GM18498 (cell line): ENCODE results near the gene ANTKMT.
"Not testable (repeated sequence)": the region's sequence is repeated elsewhere in the genome, so short reads cannot be mapped to it uniquely, and the experiment has no call there.

Experiments used
- ATAC-seq: cut with Tn5 transposase; IDR thresholded peaks from one replicate; pipeline ENCODE4 v1.9.1; 2021; ENCODE audit warnings: mild to moderate bottlenecking, moderate library complexity; ENCODE audit not compliant: unreplicated experiment

Gene ANTKMT

DNA sequence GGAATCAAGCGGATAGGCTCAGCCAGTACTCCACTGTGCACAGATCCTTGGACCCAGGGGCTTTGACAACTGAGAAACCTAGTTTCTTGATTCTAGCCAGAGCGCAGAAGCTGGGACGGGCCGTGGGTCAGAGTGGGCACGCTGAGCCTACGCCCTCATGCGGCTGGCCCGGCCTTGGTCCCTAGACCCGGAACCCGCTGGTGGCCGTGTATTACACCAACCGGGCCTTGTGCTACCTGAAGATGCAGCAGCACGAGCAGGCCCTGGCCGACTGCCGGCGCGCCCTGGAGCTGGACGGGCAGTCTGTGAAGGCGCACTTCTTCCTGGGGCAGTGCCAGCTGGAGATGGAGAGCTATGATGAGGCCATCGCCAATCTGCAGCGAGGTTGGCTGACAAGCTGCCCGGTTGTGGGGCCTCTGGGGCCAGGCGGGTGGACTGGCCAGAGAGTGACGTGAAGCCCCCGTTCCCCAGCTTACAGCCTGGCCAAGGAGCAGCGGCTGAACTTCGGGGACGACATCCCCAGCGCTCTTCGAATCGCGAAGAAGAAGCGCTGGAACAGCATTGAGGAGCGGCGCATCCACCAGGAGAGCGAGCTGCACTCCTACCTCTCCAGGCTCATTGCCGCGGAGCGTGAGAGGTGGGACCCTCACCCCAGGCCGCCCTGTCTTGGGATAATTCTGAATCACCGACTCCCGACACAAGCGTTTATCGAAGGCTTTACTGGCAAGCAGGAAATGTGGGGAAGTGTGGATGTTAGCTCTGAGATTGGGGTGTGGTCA lies 39.8 kb upstream of the ANTKMT start:
- no peak for ATAC-seq

DNA sequence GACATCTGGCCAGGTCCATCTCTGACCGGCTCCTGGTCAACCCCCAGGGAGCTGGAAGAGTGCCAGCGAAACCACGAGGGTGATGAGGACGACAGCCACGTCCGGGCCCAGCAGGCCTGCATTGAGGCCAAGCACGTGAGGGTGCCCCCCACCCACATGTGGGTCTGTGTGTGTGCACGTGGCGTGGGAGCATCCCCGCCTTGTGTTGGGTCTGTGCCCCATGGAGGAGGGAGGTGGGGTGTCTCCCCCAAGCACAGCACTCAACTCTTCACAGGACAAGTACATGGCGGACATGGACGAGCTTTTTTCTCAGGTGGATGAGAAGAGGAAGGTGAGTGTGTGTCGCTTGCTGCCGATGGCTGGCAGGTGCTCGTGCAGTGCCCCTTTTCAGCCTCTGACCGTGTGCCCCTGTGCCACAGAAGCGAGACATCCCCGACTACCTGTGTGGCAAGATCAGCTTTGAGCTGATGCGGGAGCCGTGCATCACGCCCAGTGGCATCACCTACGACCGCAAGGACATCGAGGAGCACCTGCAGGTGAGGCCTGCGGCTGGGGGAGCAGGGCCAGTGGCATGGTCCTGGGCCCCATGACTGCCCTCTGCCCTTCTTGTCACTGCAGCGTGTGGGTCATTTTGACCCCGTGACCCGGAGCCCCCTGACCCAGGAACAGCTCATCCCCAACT lies 39.1 kb upstream of the ANTKMT start:
- ATAC-seq = no peak

DNA sequence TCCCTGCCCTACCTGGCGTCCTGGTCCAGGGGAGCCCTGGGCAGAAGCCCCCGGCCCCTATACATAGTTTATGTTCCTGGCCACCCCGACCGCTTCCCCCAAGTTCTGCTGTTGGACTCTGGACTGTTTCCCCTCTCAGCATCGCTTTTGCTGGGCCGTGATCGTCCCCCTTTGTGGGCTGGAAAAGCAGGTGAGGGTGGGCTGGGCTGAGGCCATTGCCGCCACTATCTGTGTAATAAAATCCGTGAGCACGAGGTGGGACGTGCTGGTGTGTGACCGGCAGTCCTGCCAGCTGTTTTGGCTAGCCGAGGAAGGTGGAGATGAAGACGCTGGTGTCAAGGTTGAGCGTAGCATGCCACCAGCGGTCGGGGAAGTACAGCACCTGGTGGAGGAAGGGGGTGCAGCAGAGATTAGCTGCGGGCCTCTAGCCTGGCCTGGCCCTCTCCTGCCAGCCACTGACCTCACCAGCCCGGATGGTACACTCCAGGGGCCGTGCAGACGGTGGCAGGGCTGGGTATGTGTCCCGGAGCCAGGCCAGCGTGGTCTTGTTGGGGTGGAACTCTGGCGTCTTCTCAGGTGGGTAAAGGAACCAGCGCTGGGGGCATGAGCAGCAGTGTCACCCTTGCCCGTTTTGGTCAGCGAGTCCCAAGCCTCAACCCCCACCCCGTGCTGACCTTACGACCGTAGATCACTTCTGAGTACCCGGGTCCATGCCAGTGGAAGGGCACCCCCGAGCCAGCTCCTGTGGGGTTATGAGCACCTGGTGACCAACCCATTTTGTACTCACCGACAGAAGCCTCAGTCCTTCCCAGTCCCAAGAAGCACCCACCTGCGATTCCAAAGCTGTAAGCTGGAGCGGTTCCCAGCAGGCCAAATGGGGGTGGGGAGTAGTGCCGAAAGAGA lies 38.2 kb upstream of the ANTKMT start:
- no peak for ATAC-seq

DNA sequence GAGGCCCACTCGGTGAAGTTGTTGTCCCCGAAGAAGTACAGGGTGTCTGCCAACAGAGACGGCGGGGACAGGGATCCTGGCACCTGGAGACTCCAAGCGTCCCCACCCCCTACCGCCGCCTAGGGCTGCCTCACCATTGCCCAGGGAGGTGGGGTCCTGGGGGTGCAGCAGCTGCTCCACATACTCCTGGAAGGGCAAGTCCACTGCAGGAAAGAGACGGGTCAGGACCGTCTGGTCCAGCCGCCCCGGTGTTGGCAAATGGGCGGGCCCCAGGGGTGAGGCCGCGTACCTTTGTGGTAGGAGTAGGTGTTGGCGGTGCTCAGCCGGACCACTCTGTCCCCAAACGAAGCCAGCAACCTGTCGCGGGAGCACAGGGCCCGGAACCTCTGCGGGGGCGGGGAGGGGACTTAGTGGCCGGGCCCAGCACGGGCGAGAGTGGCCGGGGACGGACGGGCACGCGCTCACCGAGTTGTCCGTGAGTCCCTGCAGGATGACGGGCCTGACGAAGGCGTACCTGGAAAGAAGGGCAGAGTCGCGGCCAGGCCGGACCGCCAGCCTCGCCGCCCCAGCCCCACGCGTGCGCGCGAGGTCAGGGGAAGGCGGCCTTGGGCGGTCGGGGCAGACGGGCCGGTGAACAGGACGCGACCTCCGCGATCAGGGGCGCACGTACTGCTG lies 37.4 kb upstream of the ANTKMT start:
- no peak for ATAC-seq

DNA sequence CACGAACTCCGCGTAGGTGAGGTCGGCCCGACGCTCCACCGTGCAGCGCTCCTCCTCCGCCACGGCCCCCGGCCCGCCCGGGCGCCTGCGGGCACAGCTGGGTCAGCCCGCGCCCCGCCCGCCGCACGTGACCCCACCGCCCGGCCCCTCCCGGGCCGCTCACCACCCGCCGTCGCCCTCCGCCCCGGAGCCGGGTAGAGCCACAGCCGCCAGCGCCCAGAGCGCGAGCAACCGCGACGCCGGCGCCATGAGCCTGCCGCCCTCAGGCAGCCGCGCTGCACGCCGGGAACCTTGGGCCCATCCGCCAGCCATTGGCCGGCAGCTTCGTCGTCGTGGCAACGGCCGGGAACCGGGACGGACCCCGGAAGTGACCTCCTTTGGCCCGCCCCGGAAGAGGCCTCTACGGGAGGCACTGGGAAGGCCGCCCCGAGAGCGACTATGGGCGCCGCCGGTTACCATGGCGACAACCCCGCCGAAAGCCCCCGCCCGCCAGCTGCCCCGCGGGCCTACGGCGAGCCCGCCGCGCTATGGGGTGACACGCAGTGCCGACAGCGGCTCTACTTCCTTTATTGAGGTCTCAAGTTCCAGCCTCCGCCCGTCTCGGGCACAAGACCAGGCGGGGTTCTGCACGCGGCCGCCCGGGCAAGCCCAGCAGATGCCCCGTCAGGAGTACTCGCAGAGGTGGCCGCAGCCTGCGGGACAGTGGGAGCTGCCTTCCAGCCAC lies 36.7 kb upstream of the ANTKMT start, which contains the start of gene JMJD8:
Gene JMJD8 (minus strand): TSS at position 264 of the 724 bp plus-strand sequence. CDS start 15 bp downstream, at position 249.
- ATAC-seq = peak; percentile 65

DNA sequence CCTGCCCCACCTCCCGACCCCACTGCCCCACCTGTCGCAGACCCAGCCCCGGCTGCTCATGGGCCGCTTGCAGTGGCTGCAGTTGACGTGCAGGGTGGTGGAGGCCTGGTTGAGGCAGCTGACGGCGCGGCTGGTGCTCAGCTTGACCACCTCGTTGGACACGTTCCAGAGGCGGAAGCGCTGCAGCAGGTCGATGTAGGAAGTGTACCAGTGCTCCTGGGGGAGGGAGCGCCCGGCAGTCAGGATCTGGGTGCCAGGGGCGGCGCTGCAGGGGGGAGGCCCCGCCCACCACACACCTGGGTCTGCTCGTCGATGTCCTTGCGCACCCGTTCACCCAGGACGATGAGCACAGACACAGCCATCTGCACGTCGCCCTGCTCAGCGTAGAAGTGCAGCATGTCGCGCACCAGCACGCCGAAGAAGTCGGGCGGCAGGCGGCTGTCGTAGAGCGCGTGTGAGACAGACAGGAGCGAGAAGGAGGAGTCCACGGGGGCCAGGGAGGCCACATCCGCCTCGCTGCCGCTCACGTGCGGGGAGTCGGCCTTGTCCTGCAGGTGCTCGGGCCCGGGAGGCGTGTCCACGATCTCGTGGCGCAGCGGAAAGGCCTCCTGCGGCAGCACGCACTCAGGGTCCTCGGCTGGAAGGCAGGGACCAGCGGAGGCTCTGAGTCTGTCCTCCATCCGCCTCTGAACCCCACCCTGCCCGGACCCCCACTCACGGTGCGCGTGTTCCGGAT lies 35.8 kb upstream of the ANTKMT start:
- ATAC-seq = no peak

DNA sequence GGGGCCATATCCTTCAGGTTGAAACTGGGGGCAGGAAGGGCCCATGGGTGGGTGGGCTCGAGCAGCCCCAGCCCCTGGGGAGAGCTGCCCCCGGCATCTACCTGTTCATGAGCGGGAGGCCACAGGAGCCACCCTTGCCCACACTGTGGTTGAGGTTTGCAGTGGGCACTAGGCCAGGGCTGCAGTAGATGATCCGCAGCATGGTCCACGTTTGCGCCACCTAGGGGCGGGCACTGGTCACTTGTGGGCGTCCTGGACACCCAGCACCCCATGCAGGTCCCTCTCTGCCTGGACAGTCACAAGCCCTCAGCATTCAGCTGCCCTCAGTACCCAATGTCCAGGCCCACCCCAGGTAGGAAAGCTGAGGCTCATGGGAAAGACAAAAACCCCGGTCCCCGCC lies 35.0 kb upstream of the ANTKMT start:
- ATAC-seq = no peak

DNA sequence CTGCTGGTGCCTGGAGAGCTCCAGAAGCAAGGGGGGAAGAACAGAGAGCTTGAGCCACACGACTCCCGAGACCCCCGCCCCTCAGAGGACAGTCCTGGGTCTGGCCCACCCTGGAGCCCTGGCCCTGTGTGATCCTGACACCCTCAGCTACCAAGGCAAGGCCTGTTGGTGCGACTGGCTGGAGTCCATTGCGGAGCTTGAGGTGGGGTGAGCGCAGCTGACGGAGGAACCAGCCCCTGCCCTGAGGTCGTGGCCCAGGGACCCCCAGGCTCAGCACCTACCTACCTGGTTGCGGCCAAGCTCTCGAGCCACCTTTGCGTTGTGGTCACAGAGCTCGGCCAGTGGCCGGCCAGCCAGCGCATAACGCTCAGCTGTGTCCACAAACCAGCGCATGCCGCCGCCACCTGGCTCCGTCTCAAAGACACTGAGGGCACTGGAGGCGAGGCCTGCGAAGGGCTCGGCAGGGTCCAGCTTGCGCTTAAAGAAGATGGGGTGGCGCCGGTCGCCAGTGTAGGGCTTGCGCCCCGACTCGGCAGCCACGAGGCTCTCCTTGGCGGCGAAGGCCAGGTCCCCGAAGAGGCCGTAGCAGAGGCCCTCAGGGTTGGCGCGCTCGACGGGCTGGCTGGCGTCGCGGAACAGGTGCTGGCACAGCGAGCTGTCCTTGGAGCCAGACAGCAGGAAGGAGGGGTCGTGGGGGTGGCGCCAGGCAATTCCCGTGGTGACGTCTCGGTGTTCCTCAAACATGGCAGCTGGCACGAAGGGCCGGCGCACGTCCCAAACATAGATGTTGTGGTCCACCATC lies 34.3 kb upstream of the ANTKMT start:
- no peak for ATAC-seq

DNA sequence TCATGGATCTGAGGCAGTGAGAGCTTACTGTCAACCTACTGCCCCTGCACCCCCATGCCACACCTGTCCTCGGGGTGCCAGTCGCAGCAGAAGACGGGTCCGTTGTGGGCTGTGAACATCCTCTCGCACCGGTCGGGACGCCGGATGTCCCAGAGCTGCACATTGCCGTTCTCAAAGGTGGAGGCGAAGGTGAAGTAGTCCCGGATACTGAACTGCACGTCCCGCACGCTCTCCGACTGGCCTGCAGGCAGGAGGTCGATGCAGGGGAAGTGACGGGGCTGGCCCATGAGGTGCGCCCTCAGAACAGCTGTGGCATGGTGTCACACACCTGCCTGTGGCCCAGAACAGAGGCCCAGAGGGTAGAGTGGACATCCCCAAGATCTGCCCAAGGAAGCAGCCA lies 33.4 kb upstream of the ANTKMT start:
- ATAC-seq = no peak

DNA sequence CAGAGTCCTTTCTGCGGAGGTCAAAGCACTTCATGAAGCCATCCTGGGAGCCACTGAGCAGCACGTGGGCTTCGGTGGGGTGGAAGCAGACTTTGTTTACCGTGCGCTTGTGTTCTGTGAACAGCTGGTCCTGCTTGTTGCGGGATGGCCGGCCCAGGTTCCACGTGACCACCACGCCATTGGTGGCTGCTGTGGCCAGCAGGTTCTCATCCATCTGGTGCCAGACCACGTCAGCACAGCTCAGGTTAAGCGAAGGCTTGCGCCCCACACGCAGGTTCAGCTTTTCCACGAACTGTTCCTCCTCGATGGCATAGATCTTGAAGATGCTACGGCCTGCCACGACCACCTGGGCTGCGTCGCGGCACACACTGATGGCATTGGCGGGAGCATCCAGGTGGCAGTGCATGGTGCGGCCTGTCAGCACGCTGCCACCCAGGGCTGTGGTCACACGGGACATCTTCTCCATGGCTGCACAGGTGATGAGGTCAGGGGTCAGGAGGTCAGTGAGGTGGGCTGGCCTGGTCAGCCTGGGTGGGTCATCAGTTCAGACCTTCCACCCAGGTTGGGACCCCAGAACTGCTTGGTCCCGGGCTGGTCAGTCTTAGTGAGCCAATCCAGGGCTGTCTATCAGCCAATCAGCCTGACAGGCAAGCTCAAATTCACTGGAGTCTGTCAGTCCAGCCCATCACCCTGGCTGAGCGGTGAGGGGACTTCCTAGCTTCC lies 31.6 kb upstream of the ANTKMT start:
- ATAC-seq = no peak

DNA sequence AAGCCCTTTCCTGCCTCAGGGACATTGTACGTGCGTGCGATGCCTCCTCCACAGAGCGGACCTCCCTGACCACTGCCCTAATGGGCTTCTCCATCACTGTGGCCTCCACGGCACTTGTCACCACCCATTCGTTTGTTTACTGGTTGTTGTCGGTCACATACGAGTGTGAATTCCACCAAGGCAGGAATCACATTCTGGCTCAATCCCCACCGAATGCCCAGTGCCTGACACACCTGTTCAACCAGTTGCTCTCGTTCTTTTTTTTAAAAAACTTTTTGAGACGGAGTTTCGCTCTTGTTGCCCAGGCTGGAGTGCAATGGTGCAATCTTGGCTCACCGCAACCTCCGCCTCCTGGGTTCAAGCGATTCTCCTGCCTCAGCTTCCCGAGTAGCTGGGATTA lies 29.7 kb upstream of the ANTKMT start:
- not testable (repeated sequence) for ATAC-seq

DNA sequence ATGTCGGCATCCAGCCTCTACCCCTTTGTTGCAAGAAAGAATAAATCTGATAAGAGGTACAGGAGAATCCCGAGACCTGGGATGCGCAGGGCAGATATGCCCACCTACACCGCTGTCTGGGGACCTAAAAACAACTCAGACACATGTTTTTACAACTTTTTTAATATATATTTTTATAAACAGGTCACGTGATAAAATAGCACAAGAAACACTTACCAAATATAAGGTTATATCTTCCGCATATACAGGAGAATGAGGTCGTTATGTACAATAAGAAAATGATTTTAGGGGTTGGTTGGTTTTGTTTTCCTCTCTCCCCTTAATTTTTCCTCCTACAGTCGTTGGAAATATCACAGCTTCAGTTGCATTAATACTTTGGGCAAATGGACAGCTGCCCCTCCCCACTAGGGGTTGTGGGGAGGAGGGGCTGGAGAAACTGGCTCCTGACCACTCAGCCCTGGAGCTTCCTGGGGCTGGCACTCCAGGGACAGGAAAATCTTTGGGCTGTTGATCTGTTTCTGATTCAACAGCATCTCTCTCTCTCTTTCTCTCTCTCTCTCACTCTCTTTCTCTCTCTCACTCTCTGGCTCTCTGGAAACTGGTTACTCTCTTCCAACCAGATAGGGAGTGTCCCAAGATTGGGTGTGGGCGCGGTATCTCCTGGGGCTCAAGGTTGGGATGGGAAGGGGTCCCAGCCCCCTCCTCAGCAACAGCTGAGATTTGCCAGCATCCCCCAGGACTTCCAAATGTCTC lies 28.4 kb upstream of the ANTKMT start:
- no peak for ATAC-seq

DNA sequence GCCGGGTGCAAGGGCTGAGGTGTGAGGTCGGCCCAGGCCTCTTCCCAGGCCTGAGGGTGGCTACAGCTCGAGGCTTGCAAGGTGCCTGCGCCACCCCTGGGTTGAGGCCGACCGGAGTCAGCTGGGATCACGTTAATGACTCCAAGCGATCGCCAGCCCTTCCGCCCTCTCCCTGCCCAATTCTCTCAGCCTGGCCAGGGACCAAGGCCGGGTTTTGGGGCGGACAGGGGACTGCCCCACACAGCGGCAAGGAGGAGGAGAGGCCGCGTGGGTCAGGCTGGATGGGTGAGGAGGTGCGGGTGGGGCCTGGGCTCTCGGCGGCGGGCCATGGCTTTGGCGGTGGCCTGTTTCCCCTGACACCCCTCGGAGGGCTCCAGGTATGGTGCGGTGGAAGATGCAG lies 27.6 kb upstream of the ANTKMT start:
- no peak for ATAC-seq

DNA sequence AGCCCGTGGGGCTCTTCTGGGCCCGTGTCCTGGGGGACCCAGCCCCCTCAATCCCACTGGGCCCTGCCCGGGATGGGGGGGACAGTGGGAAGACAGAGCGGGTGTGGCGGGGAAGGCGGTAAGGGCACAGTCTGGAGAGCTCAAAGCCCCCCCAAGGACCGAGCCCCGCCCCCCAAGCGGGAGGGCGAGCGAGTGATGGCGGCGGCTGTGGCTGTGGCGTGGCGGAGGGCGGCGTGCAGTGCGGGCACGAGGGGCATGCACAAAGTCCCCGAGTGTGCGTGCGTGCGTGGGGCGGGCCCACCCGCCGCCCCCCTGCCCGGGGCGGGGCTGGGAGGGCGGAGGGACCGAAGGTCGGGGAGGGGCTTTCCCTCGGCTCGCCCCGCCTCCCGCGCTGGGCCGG lies 27.2 kb upstream of the ANTKMT start:
- ATAC-seq = no peak

DNA sequence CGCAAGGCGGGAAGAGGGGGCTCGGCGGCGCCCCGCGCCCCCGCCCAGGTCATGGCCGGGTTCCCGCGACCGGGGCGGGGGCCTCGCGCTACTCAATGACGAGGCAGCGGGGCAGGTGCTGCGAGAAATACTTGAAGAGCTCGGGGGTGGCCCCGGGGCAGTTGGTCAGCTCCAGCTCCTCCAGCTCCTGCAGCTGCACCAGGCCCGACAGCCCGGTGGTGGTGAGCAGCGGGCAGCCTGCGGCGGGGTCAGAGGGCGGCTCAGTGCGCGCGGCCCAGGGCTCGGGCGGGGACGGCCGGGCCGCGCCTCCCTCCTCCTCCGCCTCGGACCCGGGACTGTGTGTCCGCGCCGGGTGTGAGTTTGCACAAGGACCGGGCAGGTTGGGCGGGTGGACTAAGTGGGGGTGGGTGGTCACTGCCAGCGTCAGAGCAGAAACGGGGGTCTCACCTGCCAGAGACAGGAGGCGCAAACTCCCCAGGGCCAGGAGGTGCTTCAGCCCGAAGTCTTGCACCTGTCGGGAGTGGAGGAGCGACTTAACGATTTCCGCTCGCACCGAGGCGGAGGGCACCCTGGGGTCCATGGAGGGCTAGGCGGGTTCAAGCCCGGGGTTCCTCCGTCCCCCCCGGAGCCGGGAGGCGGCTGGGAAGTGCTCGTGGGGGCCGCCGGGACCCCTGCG lies 26.6 kb upstream of the ANTKMT start:
- no peak for ATAC-seq

DNA sequence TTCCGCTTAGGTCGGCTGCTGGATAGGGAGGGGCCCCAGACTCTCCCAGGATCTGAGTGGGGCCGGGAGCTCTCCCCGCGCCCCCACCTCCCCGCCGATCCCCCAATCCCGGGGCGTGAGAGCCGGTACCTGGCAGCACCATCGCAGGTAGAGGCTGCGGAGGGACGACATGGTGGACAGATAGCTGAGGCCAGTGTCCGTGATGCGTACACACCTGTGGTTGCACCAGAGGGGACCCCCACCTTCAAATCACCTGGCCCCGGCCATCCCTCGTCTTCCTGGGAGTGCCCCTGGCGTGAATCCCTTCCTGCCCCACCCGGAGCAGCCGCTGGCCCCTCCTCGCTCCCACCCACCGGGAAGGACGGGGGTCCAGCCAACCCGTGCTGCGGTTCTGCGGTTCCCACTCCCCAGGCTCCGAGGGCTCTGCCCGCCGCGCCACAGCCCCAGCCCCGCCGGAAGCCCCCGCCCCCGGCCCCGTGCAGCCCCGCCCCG lies 26.0 kb upstream of the ANTKMT start:
- no peak for ATAC-seq
